ENCODE measurements around the gene LRRC58.
A peak's percentile ranks its signal among the peaks of the same experiment; 100 is the strongest.

LRRC58 gene

DNA sequence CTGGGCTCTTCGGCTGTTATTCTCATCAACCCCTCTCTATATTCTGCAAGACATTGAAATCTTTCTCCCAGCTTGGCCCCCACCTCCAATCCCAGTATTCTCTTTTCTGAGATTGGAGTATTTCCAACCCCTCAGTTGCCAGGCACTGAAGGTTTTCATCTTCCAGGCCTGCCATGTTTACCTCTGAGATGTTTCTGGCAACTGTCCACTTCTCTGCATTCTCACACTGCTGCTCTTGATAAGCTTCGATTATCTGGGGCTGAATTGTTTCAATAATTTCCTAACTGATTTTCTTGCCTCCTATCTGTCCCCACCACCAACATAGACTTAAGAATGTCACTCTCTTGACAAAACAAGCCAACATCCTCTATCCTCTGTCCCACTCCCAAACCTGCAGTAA is 62.7 kb downstream of the LRRC58 start:
- Histone ChIP-seq H2AFZ (no peak overlapping the region), H3K4me3 (ENCODE audit: low read depth, low read length) (no peak overlapping the region)

DNA sequence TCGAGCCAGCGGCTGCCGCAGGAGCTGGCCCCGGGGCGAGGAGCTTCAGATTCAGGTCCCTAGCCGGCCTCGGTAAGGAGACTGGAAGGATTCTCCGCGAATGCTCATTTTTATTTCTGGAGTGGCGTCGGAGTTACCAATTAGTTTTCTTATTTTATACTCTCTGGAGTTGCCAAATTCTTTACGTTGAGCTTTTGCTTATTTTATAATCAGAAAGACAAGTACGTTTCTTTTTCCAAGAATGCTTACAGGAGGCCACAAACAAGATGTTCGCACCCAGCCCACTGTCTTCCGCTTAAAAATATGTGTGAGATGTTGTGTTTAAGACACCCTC is 63.7 kb downstream of the LRRC58 start:
- Histone ChIP-seq H3K27me3 (ENCODE audit: control insufficient read depth, insufficient read depth, low read length) (no peaks in the 10 kb centered on the region), H3K4me2 (ENCODE audit: low read length) (peak overlapping the region; percentile 45), H3K27ac (no peak overlapping the region), H3K9me3 (ENCODE audit: control insufficient read depth, low read length) (no peaks in the 10 kb centered on the region), H3K79me2 (no peaks in the 10 kb centered on the region), H2AFZ (peak overlapping the region; percentile 69), H3K9ac (no peak overlapping the region), H3K4me1 (no peaks in the 10 kb centered on the region), H3K4me3 (ENCODE audit: low read depth, low read length) (no peak overlapping the region), H3K36me3 (ENCODE audit: control insufficient read depth, insufficient read depth, low read length) (no peaks in the 10 kb centered on the region)
- TF ChIP-seq, protein P1, sequence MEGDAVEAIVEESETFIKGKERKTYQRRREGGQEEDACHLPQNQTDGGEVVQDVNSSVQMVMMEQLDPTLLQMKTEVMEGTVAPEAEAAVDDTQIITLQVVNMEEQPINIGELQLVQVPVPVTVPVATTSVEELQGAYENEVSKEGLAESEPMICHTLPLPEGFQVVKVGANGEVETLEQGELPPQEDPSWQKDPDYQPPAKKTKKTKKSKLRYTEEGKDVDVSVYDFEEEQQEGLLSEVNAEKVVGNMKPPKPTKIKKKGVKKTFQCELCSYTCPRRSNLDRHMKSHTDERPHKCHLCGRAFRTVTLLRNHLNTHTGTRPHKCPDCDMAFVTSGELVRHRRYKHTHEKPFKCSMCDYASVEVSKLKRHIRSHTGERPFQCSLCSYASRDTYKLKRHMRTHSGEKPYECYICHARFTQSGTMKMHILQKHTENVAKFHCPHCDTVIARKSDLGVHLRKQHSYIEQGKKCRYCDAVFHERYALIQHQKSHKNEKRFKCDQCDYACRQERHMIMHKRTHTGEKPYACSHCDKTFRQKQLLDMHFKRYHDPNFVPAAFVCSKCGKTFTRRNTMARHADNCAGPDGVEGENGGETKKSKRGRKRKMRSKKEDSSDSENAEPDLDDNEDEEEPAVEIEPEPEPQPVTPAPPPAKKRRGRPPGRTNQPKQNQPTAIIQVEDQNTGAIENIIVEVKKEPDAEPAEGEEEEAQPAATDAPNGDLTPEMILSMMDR (IDR thresholded peaks at IDR 0.05): no peak

More for the DNA sequence above, 62.7 kb downstream of the LRRC58 start:
- H3K4me2 ChIP-seq (ENCODE audit: low read length): no peak overlapping the region
- H3K9me3 ChIP-seq (ENCODE audit: control insufficient read depth, low read length): no peaks in the 10 kb centered on the region
- TF ChIP-seq, protein P1 (IDR thresholded peaks at IDR 0.05): no peak
- no peak overlapping the region for H3K27ac ChIP-seq
- H3K9ac ChIP-seq: no peak overlapping the region
- no peaks in the 10 kb centered on the region for H3K36me3 ChIP-seq (ENCODE audit: control insufficient read depth, insufficient read depth, low read length)
- H3K79me2 ChIP-seq: no peaks in the 10 kb centered on the region
- H3K27me3 ChIP-seq (ENCODE audit: control insufficient read depth, insufficient read depth, low read length): no peaks in the 10 kb centered on the region
- H3K4me1 ChIP-seq: no peaks in the 10 kb centered on the region

DNA sequence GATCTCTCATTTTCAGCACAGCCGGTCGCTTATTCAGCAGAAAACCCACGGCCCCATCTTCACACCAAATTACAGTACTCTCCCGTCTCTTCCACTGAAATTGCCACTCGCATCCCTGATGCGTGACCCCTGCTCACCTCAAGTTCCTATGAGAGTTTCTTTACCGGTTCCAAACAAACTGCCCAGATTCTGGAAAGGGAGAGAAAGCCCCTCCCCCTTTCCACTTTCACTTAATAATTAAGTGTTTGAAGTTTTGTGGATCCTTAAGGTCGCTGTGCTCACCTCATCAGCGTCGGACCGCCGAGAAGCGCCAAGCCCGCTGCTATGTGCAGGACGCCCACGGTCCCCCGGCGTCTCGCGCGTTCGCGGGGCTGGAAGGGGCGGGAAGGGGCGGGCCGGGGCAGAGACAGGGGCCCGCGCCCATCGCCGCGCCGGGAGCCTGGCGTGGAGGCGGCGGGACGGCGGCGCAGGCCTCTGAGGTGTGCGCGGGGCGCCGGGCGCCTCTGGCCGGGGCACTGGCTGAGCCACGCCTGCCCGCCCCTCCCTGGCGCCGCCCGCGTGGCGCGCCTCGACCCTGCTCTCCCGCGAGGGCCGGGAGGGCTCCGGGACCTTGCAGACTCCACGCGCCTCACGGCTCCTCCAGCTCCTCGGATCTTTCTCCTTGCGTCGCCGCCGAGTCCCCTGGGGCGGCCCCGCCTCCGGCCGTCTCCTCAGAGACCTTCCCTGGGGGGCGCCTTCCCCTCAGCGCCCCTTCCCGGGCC is 64.2 kb downstream of the LRRC58 start, which contains the start of gene GPR156:
Gene GPR156 (minus strand): TSS at position 476 of the 761 bp plus-strand sequence. CDS start 41,124 bp downstream, outside the sequence.
- Histone ChIP-seq H3K4me3 (ENCODE audit: low read depth, low read length) (peak within 1 kb of the TSS; percentile 43), H3K27me3 (ENCODE audit: control insufficient read depth, insufficient read depth, low read length) (no peaks in the 10 kb centered on the region), H3K9ac (no peak within 1 kb of the TSS), H3K36me3 (ENCODE audit: control insufficient read depth, insufficient read depth, low read length) (no peaks in the 10 kb centered on the region), H3K9me3 (ENCODE audit: control insufficient read depth, low read length) (no peaks in the 10 kb centered on the region), H3K4me2 (ENCODE audit: low read length) (peak within 1 kb of the TSS; percentile 60), H3K4me1 (no peaks in the 10 kb centered on the region), H3K79me2 (no peaks in the 10 kb centered on the region), H3K27ac (no peak within 1 kb of the TSS), H2AFZ (peak within 1 kb of the TSS; percentile 73)
- TF ChIP-seq, protein P1 (IDR thresholded peaks at IDR 0.05): no peak

DNA sequence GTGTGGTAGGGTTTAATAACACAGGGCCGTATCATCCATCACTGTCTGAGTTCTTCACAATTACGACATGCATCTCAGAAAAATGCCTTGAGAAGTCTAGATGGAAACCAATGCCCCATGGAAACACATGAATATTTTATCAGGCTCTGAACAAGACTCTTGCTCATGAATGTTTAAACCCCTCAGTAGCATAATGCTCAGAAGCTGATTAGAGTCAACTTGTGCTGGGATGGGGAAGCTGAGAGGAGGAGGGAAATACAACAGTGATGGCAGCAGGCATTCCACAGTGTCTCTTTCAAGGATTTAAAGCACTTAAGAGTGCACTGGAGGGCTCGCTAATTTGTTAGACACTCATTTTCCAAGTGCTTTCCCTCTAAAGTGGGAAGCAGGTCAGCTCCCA is 67.9 kb downstream of the LRRC58 start:
- TF ChIP-seq, protein P1 (IDR thresholded peaks at IDR 0.05): no peak

DNA sequence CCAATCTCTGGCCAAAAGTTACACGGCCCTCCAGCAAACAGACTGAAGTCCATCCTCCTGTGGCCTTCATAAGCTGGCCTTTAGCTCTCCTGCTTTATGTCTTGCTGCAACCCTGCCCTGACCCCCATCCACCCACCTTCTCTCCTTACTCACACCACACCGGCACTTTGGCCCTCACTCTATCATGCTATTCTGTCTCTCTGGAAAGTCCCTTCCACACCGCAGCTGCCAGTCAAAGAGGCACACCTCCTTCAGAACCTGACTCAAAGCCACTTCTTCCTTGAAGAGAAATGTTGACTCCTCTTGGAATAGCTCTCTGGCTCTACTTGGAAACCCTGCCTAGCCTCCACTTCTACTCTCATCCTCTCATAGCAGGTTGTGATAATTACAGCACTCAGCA is 68.6 kb downstream of the LRRC58 start:
- Histone ChIP-seq H3K27me3 (ENCODE audit: control insufficient read depth, insufficient read depth, low read length) (no peaks in the 10 kb centered on the region), H3K36me3 (ENCODE audit: control insufficient read depth, insufficient read depth, low read length) (no peaks in the 10 kb centered on the region), H3K9ac (no peak overlapping the region), H3K4me3 (ENCODE audit: low read depth, low read length) (no peak overlapping the region), H3K4me1 (no peaks in the 10 kb centered on the region), H3K4me2 (ENCODE audit: low read length) (no peak overlapping the region), H2AFZ (no peak overlapping the region), H3K79me2 (no peaks in the 10 kb centered on the region), H3K27ac (no peak overlapping the region), H3K9me3 (ENCODE audit: control insufficient read depth, low read length) (no peaks in the 10 kb centered on the region)
- TF ChIP-seq, protein P1 (IDR thresholded peaks at IDR 0.05): no peak

More for the DNA sequence above, 67.9 kb downstream of the LRRC58 start:
- Histone ChIP-seq H3K27me3 (ENCODE audit: control insufficient read depth, insufficient read depth, low read length) (no peaks in the 10 kb centered on the region), H3K36me3 (ENCODE audit: control insufficient read depth, insufficient read depth, low read length) (no peaks in the 10 kb centered on the region), H3K79me2 (no peaks in the 10 kb centered on the region), H3K27ac (no peak overlapping the region), H3K9me3 (ENCODE audit: control insufficient read depth, low read length) (no peaks in the 10 kb centered on the region), H3K4me1 (no peaks in the 10 kb centered on the region), H3K4me2 (ENCODE audit: low read length) (no peak overlapping the region), H2AFZ (no peak overlapping the region), H3K9ac (no peak overlapping the region), H3K4me3 (ENCODE audit: low read depth, low read length) (no peak overlapping the region)
